Panc1 (cell line): ENCODE measurements around the gene SH3D21. TPM values are rescaled to one million over a fixed set of nuclear protein-coding genes. Genes with fewer than 3 reads are reported as not detected.

Experiments
- ATAC-seq: fragments of 200-7000 bp; cut with Tn5 transposase; 2 replicates; pipeline ENCODE4 v1.9.1; 2020; ENCODE audit warnings: mild to moderate bottlenecking, moderate library complexity
- BruUV-seq: library from RNA; stranded (reverse); fragments of 400-500 nt; replicated peaks from 2 replicates; lab custom pipeline; 2021; lab: Mats Ljungman, UMichigan
- CTCF ChIA-PET: fragments of 300-600 bp; sonication (Branson Sonifier 250); formaldehyde crosslinking; loops from one replicate; lab custom pipeline; 2022; ENCODE audit warnings: antibody characterized with exemption; lab: Charles Lee
- POLR2A ChIA-PET: fragments of 300-600 bp; sonication (Branson Sonifier 250); formaldehyde crosslinking; loops from one replicate; lab custom pipeline; 2022; ENCODE audit warnings: antibody characterized with exemption; lab: Charles Lee
- DNase-seq: peaks from one replicate; pipeline ENCODE4 v3.0.0-alpha.2; 2010; ENCODE audit warnings: low read depth, low spot score
- H3K27ac ChIP-seq: 2 replicates; pipeline ENCODE4 v1.5.1; 2011; ENCODE audit warnings: mild to moderate bottlenecking, low read length, inconsistent platforms
- H3K27me3 ChIP-seq: fragments of 200-500 bp; sonication (Bioruptor generic); 2 replicates; pipeline ENCODE4 v1.6.0; 2014; ENCODE audit warnings: low read length, inconsistent platforms; ENCODE audit not compliant: control insufficient read depth, insufficient read depth
- H3K36me3 ChIP-seq: fragments of 200-500 bp; sonication (Bioruptor generic); 2 replicates; pipeline ENCODE4 v1.5.1; 2014; ENCODE audit warnings: inconsistent platforms, mild to moderate bottlenecking, low read length, moderate library complexity; ENCODE audit not compliant: control insufficient read depth, insufficient read depth
- H3K4me1 ChIP-seq: 2 replicates; pipeline ENCODE4 v1.5.1; 2011; ENCODE audit warnings: inconsistent platforms, mild to moderate bottlenecking, low read length, moderate library complexity; ENCODE audit not compliant: control insufficient read depth, insufficient read depth
- H3K4me3 ChIP-seq, 2 experiments: 2 replicates each; pipeline ENCODE4 v1.5.1; 2011 to 2012; ENCODE audit warnings: low read depth in 2 of 2, low read length in 2 of 2, mild to moderate bottlenecking in 2 of 2, inconsistent platforms in 1 of 2, moderate library complexity in 1 of 2
- H3K9me3 ChIP-seq: fragments of 200-500 bp; sonication (Bioruptor generic); 2 replicates; pipeline ENCODE4 v1.5.1; 2014; ENCODE audit warnings: low read depth, mild to moderate bottlenecking, inconsistent platforms, low read length, moderate library complexity; ENCODE audit not compliant: control insufficient read depth, insufficient read depth
- POLR2AphosphoS5 ChIP-seq: IDR thresholded peaks from 2 replicates; pipeline ENCODE4 v1.6.1; 2012; ENCODE audit warnings: mild to moderate bottlenecking, low read depth, low read length, moderate library complexity
- SIN3A ChIP-seq: IDR thresholded peaks from 2 replicates; pipeline ENCODE4 v1.6.1; 2012; ENCODE audit warnings: low read depth, mild to moderate bottlenecking, low read length, moderate library complexity, borderline replicate concordance; ENCODE audit not compliant: insufficient read depth
- TCF7L2 ChIP-seq: IDR thresholded peaks from 2 replicates; pipeline ENCODE4 v1.6.1; 2011; ENCODE audit warnings: mild to moderate bottlenecking, low read depth, low read length, inconsistent platforms
- in situ Hi-C: cut with HindIII; loops from 2 replicates; pipeline ENCODE4 v1.10.0; 2016; ENCODE audit warnings: low sequenced_read_pairs, low pct_unique_long_range_greater_than_20kb
- intact Hi-C: fragments of 100-400 bp; cut with micrococcal nuclease; formaldehyde crosslinking; loops from one replicate; pipeline ENCODE4 v1.10.0; 2022; ENCODE audit not compliant: unreplicated experiment
- total RNA-seq: library from RNA; stranded (reverse); gene quantifications from one replicate; pipeline ENCODE4 v1.2.1, GENCODE V29; 2021; ENCODE audit not compliant: unreplicated experiment
- TF ChIP-seq, protein P1 (sequence below), 2 experiments: IDR thresholded peaks; 2 replicates each; pipeline ENCODE4 v1.6.1; 2011 to 2012; ENCODE audit warnings: low read depth in 2 of 2, control low read depth in 1 of 2, low read length in 1 of 2, mild to moderate bottlenecking in 1 of 2, moderate library complexity in 1 of 2; ENCODE audit not compliant: insufficient read depth in 1 of 2
- TF ChIP-seq, protein P2 (sequence below): fragments of 450-650 bp; IDR thresholded peaks from 2 replicates; pipeline ENCODE4 v1.5.1; 2017; ENCODE audit warnings: mild to moderate bottlenecking

The SH3D21 gene
- total RNA-seq, 1 experiment from 2014 or later = 18.9 TPM

DNA sequence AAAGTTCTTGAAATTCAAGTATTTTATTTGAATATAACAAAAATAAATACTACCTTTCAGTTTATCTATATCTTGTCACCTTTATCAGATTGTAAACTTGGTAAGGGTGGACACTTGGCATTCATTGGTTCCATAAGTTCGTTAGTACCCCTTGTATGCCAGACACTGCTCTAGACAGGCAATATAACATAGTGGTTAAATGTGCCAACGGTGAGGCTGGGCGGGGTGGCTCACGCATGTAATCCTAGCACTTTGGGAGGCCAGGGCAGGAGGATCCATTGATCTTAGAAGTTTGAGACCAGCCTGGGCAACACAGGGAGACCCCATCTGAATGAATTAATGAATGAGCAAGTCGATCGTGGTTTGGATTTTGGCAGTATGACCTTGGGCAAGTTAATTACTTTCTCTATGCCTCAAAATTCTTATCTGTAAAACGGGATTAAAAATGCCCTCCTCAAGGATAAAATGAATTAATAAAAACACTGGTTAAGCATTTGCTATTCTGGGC lies 26.3 kb upstream of the SH3D21 start:
- CTCF ChIA-PET = no interaction called here
- Histone ChIP-seq H3K4me3 (no peak overlapping the region), H3K4me1 (no peaks in the 10 kb centered on the region), H3K27ac (no peak overlapping the region), H3K27me3 (no peaks in the 10 kb centered on the region), H3K36me3 (peaks cover 8% of the 10 kb centered on the region), H3K9me3 (no peaks in the 10 kb centered on the region)
- no TSS peak for BruUV-seq
- POLR2A ChIA-PET = interaction anchor here (0.6 kb wide), 1 partner anchor 85 kb away, joined by 9 read pairs; no protein-coding TSS in a partner anchor
- no peak for ATAC-seq
- TF ChIP-seq POLR2AphosphoS5 = no peak
- no peak for TF ChIP-seq TCF7L2
- TF ChIP-seq SIN3A = no peak
- TF ChIP-seq, protein P1, sequence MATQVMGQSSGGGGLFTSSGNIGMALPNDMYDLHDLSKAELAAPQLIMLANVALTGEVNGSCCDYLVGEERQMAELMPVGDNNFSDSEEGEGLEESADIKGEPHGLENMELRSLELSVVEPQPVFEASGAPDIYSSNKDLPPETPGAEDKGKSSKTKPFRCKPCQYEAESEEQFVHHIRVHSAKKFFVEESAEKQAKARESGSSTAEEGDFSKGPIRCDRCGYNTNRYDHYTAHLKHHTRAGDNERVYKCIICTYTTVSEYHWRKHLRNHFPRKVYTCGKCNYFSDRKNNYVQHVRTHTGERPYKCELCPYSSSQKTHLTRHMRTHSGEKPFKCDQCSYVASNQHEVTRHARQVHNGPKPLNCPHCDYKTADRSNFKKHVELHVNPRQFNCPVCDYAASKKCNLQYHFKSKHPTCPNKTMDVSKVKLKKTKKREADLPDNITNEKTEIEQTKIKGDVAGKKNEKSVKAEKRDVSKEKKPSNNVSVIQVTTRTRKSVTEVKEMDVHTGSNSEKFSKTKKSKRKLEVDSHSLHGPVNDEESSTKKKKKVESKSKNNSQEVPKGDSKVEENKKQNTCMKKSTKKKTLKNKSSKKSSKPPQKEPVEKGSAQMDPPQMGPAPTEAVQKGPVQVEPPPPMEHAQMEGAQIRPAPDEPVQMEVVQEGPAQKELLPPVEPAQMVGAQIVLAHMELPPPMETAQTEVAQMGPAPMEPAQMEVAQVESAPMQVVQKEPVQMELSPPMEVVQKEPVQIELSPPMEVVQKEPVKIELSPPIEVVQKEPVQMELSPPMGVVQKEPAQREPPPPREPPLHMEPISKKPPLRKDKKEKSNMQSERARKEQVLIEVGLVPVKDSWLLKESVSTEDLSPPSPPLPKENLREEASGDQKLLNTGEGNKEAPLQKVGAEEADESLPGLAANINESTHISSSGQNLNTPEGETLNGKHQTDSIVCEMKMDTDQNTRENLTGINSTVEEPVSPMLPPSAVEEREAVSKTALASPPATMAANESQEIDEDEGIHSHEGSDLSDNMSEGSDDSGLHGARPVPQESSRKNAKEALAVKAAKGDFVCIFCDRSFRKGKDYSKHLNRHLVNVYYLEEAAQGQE (IDR thresholded peaks at IDR 0.05; ENCODE audit: insufficient read depth in 1 of 2, low read depth in 2 of 2, low read length in 1 of 2) = no peak
- DNase-seq = no peak
- in situ Hi-C loops (no loop called here), intact Hi-C loops (loop anchor here (5.0 kb wide), 1 partner anchor 133 kb away; the partner anchor contains the start of gene TRAPPC3)

DNA sequence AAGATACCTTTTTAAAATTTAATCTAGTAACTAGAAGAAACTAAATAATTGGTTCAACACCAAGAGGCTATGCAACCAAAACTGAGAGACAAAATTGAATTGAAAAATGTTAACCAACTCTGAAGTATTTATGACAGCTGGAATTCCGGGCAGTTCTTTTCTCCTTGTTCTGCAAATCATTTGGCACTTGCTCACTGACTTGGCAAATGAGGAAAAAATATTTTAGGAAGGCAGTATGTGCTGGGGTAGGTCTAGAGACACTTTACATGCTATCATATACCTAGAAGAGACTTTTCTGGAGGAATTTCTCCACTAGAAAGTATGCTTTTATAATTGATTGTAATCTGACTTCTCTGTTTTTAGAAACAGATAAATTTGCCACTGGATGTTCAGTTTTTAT lies 22.1 kb upstream of the SH3D21 start:
- Histone ChIP-seq H3K9me3 (no peaks in the 10 kb centered on the region), H3K27ac (no peak overlapping the region), H3K27me3 (no peaks in the 10 kb centered on the region), H3K4me3 (no peak overlapping the region), H3K36me3 (peaks cover 46% of the 10 kb centered on the region), H3K4me1 (no peaks in the 10 kb centered on the region; the same call in 1 of the 2 replicates)
- in situ Hi-C loops = no loop called here
- no peak for TF ChIP-seq POLR2AphosphoS5
- TF ChIP-seq, protein P1 (IDR thresholded peaks at IDR 0.05; ENCODE audit: insufficient read depth in 1 of 2, low read depth in 2 of 2, low read length in 1 of 2) = no peak
- TF ChIP-seq SIN3A = no peak
- TF ChIP-seq, protein P2, sequence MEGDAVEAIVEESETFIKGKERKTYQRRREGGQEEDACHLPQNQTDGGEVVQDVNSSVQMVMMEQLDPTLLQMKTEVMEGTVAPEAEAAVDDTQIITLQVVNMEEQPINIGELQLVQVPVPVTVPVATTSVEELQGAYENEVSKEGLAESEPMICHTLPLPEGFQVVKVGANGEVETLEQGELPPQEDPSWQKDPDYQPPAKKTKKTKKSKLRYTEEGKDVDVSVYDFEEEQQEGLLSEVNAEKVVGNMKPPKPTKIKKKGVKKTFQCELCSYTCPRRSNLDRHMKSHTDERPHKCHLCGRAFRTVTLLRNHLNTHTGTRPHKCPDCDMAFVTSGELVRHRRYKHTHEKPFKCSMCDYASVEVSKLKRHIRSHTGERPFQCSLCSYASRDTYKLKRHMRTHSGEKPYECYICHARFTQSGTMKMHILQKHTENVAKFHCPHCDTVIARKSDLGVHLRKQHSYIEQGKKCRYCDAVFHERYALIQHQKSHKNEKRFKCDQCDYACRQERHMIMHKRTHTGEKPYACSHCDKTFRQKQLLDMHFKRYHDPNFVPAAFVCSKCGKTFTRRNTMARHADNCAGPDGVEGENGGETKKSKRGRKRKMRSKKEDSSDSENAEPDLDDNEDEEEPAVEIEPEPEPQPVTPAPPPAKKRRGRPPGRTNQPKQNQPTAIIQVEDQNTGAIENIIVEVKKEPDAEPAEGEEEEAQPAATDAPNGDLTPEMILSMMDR = no peak
- no peak for TF ChIP-seq TCF7L2
- no peak for ATAC-seq
- intact Hi-C loops = loop anchor here (5.0 kb wide), 1 partner anchor 137 kb away; the partner anchor contains the start of gene TRAPPC3
- no peak for DNase-seq
- BruUV-seq = no TSS peak
- POLR2A ChIA-PET = interaction anchor here (0.7 kb wide), 1 partner anchor 187 kb away, joined by 3 read pairs; no protein-coding TSS in a partner anchor
- CTCF ChIA-PET = interaction anchor here (1.1 kb wide), 1 partner anchor 135 kb away, joined by 3 read pairs; the partner anchor contains the start of gene TRAPPC3
